Type B pancreatic cell (in vitro differentiated cells): ENCODE results near the gene CDC123. TPM values are rescaled to one million over a fixed set of nuclear protein-coding genes. Genes with fewer than 3 reads are reported as not detected.

Experiments
- DNase-seq: peaks from one replicate; pipeline ENCODE4 v3.0.0; 2021; ENCODE audit warnings: mixed read lengths; ENCODE audit not compliant: unreplicated experiment; ENCODE audit errors: extremely low spot score
- H3K27ac Mint-ChIP-seq: 2 replicates; pipeline ENCODE4 v1.8.0; 2021; ENCODE audit warnings: mild to moderate bottlenecking, mixed read lengths
- H3K27me3 Mint-ChIP-seq: 2 replicates; pipeline ENCODE4 v1.8.0; 2021; ENCODE audit warnings: mixed read lengths
- H3K36me3 Mint-ChIP-seq: 2 replicates; pipeline ENCODE4 v1.8.0; 2021; ENCODE audit warnings: mixed read lengths
- H3K4me1 Mint-ChIP-seq: one replicate; pipeline ENCODE4 v1.8.0; 2021; ENCODE audit warnings: mixed read lengths; ENCODE audit not compliant: unreplicated experiment
- H3K4me3 Mint-ChIP-seq: 2 replicates; pipeline ENCODE4 v1.8.0; 2021; ENCODE audit warnings: mild to moderate bottlenecking, mixed read lengths
- H3K9me3 Mint-ChIP-seq: 2 replicates; pipeline ENCODE4 v1.8.0; 2021; ENCODE audit warnings: mixed read lengths
- CTCF ChIP-seq: fragments of 200-600 bp; sonication (generic); conservative IDR thresholded peaks from 2 replicates; pipeline ENCODE4 v1.5.0; 2021; ENCODE audit warnings: antibody characterized with exemption, mild to moderate bottlenecking
- total RNA-seq: library from RNA; stranded (reverse); gene quantifications from 2 replicates; pipeline ENCODE4 v1.2.1, GENCODE V29; 2021; ENCODE audit warnings: low replicate concordance

Gene CDC123
- total RNA-seq, 1 donor from 2014 or later: 81.5 TPM

GRCh38 chr10:12177642-12178041, 18.3 kb upstream of the CDC123 start:
- no peak overlapping the region for H3K27ac Mint-ChIP-seq
- H3K9me3 Mint-ChIP-seq: no peaks in the 10 kb centered on the region
- H3K4me3 Mint-ChIP-seq: no peak overlapping the region
- H3K4me1 Mint-ChIP-seq: no peaks in the 10 kb centered on the region
- H3K27me3 Mint-ChIP-seq: no peaks in the 10 kb centered on the region
- TF ChIP-seq CTCF: no peak
- peaks cover 6% of the 10 kb centered on the region for H3K36me3 Mint-ChIP-seq
- no peak for DNase-seq

DNA sequence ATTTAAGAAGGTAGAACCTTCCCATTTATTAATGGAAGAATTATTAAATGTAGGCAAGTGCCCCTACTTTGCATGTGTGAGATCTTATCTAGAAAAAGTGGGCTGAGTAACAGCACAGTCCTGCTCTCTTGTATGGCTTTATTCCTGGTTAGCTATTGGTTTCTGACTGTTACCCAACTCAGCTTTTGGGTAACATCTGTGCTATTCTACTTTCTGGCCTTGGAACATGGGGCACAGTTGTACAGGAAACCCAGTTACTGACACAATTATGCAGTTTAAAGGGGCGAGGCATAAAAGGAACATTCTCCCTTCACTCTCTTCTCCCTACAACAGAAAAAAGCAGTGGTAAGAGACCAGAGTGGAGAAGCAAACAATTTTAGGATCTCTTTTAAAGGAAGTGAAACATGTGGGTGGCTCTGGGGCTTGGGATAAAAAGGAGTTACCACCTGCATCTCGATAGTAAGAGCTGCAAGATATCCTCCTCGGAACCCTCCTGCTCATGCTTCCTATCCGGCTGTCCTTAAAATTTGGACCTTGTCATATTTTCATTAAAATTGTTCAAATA, 16.3 kb upstream of the CDC123 start:
- no peak overlapping the region for H3K27ac Mint-ChIP-seq
- no peaks in the 10 kb centered on the region for H3K36me3 Mint-ChIP-seq
- DNase-seq: no peak
- no peak for TF ChIP-seq CTCF
- H3K27me3 Mint-ChIP-seq: no peaks in the 10 kb centered on the region
- H3K4me1 Mint-ChIP-seq: no peaks in the 10 kb centered on the region
- H3K9me3 Mint-ChIP-seq: no peaks in the 10 kb centered on the region
- H3K4me3 Mint-ChIP-seq: no peak overlapping the region

DNA sequence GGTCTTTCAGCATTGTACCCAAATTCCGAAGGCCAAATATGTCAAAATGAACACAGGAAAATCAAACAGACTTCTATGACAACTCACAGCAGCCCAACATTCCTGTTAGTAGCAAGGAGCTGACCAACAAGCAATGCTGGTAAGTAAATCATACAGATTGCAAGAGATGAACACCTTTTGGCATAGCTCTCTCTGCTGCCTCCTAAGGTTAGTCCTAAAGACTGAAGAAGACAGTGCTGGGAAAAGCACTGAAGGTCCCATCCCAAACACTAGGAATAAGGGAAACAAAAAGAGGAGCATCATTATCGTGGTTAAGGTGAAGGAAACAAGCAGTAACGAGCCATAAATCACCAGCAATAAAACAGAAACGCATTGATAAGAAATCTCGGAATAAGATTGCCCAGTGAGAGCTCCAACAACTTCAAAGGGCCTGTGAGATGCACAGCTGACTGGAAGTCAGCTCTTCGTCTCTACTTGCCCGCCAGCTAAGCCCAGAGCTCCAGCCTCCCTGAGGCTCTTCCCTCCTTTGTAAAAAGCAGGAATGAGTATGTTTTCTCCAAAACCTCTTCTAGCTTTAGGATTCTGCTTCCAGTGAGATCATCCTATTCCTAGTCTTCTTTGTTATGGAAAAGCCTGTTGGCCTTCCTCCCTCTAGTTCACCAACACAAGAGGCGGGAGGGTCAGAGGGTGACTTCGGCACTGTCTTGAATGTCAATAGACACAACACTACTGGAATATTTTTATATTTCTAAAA, 15.6 kb upstream of the CDC123 start:
- TF ChIP-seq CTCF: no peak
- H3K27ac Mint-ChIP-seq: no peak overlapping the region
- H3K36me3 Mint-ChIP-seq: no peaks in the 10 kb centered on the region
- H3K27me3 Mint-ChIP-seq: no peaks in the 10 kb centered on the region
- no peaks in the 10 kb centered on the region for H3K4me1 Mint-ChIP-seq
- no peak overlapping the region for H3K4me3 Mint-ChIP-seq
- DNase-seq: no peak
- no peaks in the 10 kb centered on the region for H3K9me3 Mint-ChIP-seq

DNA sequence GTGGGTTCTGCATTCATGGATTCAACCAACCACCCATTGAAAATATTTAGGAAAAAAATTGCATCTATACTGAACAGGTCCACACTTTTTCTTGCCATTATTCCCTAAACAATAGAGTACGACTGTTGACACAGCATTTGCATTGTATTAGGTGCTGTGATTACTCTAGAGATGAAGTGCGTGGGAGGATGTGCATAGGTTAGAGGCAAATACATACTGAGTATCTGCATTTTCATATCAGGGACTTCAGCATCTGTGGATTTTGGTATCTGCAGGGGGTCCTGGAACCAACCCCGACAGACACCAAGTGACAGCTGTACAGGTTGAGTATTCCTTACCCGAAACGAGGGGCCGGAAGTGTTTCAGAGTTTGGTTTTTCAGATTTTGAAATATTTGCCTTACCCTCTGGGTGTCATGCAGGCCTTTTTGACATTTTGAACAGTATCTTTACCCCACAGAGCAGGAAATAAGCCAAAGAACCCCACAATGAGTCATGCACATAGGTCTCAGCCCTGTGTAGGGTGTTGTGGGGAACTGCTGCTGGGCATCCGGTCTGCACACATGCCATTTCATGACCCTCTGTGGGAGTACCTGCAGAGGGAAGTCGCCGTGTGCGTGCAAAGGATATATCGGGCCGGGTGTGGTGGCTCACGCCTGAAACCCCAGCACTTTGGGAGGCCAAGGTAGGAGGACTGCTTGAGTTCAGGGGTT, 14.8 kb upstream of the CDC123 start:
- no peak for TF ChIP-seq CTCF
- Mint-ChIP-seq H3K36me3 (no peaks in the 10 kb centered on the region), H3K27me3 (no peaks in the 10 kb centered on the region), H3K9me3 (no peaks in the 10 kb centered on the region), H3K4me3 (no peak overlapping the region), H3K4me1 (no peaks in the 10 kb centered on the region), H3K27ac (no peak overlapping the region)
- DNase-seq: no peak

GRCh38 chr10:12184165-12184564, 11.8 kb upstream of the CDC123 start:
- H3K27me3 Mint-ChIP-seq: no peaks in the 10 kb centered on the region

More at GRCh38 chr10:12184165-12184564, 11.8 kb upstream of the CDC123 start:
- TF ChIP-seq CTCF: no peak
- Mint-ChIP-seq H3K36me3 (no peaks in the 10 kb centered on the region), H3K4me3 (no peak overlapping the region), H3K27ac (no peak overlapping the region), H3K4me1 (no peaks in the 10 kb centered on the region), H3K9me3 (no peaks in the 10 kb centered on the region)
- no peak for DNase-seq
